ENCODE results near the gene RUSC2.

DNA sequence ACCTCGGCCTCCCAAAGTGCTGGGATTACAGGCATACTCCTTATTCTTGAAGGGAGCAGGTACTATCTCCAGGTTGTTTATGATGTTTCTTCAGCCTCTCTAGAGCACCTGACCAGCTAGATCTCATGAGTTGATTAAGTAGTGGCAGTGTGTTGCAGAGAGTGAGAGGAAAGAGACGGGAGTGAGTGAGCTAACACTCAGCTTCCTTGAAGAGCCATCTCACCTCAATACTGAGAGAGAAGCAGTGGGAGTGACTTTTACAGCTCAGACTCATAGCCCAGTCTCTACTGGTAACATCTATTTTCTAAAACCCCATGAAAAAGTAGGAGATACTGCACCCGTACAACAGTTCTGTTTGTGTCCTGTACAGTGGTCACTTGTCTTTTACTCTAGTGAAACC, 43.9 kb upstream of the RUSC2 start:
- TF ChIP-seq, protein P1, sequence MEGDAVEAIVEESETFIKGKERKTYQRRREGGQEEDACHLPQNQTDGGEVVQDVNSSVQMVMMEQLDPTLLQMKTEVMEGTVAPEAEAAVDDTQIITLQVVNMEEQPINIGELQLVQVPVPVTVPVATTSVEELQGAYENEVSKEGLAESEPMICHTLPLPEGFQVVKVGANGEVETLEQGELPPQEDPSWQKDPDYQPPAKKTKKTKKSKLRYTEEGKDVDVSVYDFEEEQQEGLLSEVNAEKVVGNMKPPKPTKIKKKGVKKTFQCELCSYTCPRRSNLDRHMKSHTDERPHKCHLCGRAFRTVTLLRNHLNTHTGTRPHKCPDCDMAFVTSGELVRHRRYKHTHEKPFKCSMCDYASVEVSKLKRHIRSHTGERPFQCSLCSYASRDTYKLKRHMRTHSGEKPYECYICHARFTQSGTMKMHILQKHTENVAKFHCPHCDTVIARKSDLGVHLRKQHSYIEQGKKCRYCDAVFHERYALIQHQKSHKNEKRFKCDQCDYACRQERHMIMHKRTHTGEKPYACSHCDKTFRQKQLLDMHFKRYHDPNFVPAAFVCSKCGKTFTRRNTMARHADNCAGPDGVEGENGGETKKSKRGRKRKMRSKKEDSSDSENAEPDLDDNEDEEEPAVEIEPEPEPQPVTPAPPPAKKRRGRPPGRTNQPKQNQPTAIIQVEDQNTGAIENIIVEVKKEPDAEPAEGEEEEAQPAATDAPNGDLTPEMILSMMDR (IDR thresholded peaks at IDR 0.05): no peak
- TF ChIP-seq EP300 (IDR thresholded peaks at IDR 0.05): no peak

All from ovary (tissue), 3 donors.